PC-3 (cell line): ENCODE measurements around the gene PLXNA4.

Experiments
- CTCF ChIP-seq: fragments of 300-600 bp; sonication (generic); conservative IDR thresholded peaks from 2 replicates; pipeline ENCODE4 v1.5.1; 2017; ENCODE audit warnings: antibody characterized with exemption, low read depth, mild to moderate bottlenecking, low read length
- EZH2 ChIP-seq: fragments of 300-600 bp; sonication (generic); IDR thresholded peaks from one replicate; pipeline ENCODE4 v1.6.1; 2017; ENCODE audit warnings: antibody characterized with exemption, mild to moderate bottlenecking, low read length; ENCODE audit not compliant: unreplicated experiment
- EZH2phosphoT487 ChIP-seq: fragments of 300-600 bp; sonication (generic); IDR thresholded peaks from 2 replicates; pipeline ENCODE4 v1.6.1; 2018; ENCODE audit warnings: mild to moderate bottlenecking, antibody characterized with exemption, low read length, borderline replicate concordance

GRCh38 chr7:132614428-132615318, 38.4 kb upstream of the PLXNA4 start:
- no peak for TF ChIP-seq CTCF
- TF ChIP-seq EZH2phosphoT487 = no peak
- TF ChIP-seq EZH2 = no peak
